HEK293 (cell line): ENCODE results near the gene RAD52.
A peak's percentile ranks its signal among the peaks of the same experiment; 100 is the strongest.

Source experiments
- GLI4 ChIP-seq: fragments of 450-650 bp; formaldehyde crosslinking; IDR thresholded peaks from 2 replicates; pipeline ENCODE4 v1.5.1; 2016; ENCODE audit warnings: missing biosample characterization, missing genetic modification characterization
- IKZF3 ChIP-seq: fragments of 450-650 bp; IDR thresholded peaks from 2 replicates; pipeline ENCODE4 v1.5.0; 2018; ENCODE audit warnings: missing biosample characterization, mild to moderate bottlenecking, missing genetic modification characterization, moderate library complexity
- KLF16 ChIP-seq: fragments of 450-650 bp; formaldehyde crosslinking; IDR thresholded peaks from 2 replicates; pipeline ENCODE4 v1.5.1; 2017; ENCODE audit warnings: missing biosample characterization, missing genetic modification characterization
- TRIM28 ChIP-seq: IDR thresholded peaks from 2 replicates; pipeline ENCODE4 v1.6.1; 2011; ENCODE audit warnings: low read length, control low read depth, borderline replicate concordance
- ZFHX2 ChIP-seq: fragments of 450-650 bp; formaldehyde crosslinking; conservative IDR thresholded peaks from 2 replicates; pipeline ENCODE4 v1.5.1; 2016; ENCODE audit warnings: missing biosample characterization, missing genetic modification characterization
- ZFP3 ChIP-seq: fragments of 450-650 bp; formaldehyde crosslinking; IDR thresholded peaks from 2 replicates; pipeline ENCODE4 v1.5.1; 2016; ENCODE audit warnings: low read depth, missing biosample characterization, missing genetic modification characterization
- ZFP37 ChIP-seq: fragments of 450-650 bp; formaldehyde crosslinking; IDR thresholded peaks from 2 replicates; pipeline ENCODE4 v1.5.1; 2016; ENCODE audit warnings: missing biosample characterization, missing genetic modification characterization
- ZFP69B ChIP-seq: fragments of 450-650 bp; formaldehyde crosslinking; IDR thresholded peaks from 2 replicates; pipeline ENCODE4 v1.5.1; 2016; ENCODE audit warnings: missing biosample characterization, missing genetic modification characterization
- ZNF146 ChIP-seq: fragments of 450-650 bp; formaldehyde crosslinking; IDR thresholded peaks from 2 replicates; pipeline ENCODE4 v1.5.1; 2016; ENCODE audit warnings: missing biosample characterization, missing genetic modification characterization
- ZNF155 ChIP-seq: fragments of 450-650 bp; formaldehyde crosslinking; IDR thresholded peaks from 2 replicates; pipeline ENCODE4 v1.5.1; 2016; ENCODE audit warnings: missing biosample characterization, missing genetic modification characterization
- ZNF157 ChIP-seq: fragments of 450-650 bp; formaldehyde crosslinking; IDR thresholded peaks from 2 replicates; pipeline ENCODE4 v1.5.1; 2016; ENCODE audit warnings: missing biosample characterization, missing genetic modification characterization
- ZNF19 ChIP-seq: fragments of 450-650 bp; formaldehyde crosslinking; IDR thresholded peaks from 2 replicates; pipeline ENCODE4; 2016; ENCODE audit warnings: missing biosample characterization, missing genetic modification characterization, low read depth
- ZNF214 ChIP-seq: fragments of 450-650 bp; formaldehyde crosslinking; IDR thresholded peaks from 2 replicates; pipeline ENCODE4 v1.5.1; 2017; ENCODE audit warnings: missing biosample characterization, mild to moderate bottlenecking, missing genetic modification characterization, borderline replicate concordance
- ZNF23 ChIP-seq: fragments of 450-650 bp; formaldehyde crosslinking; IDR thresholded peaks from 2 replicates; pipeline ENCODE4 v1.5.1; 2016; ENCODE audit warnings: missing biosample characterization, missing genetic modification characterization, borderline replicate concordance
- ZNF248 ChIP-seq: fragments of 450-650 bp; formaldehyde crosslinking; IDR thresholded peaks from 2 replicates; pipeline ENCODE4 v1.5.1; 2017; ENCODE audit warnings: missing biosample characterization, missing genetic modification characterization
- ZNF302 ChIP-seq: fragments of 450-650 bp; formaldehyde crosslinking; IDR thresholded peaks from 2 replicates; pipeline ENCODE4 v1.5.1; 2016; ENCODE audit warnings: missing biosample characterization, missing genetic modification characterization, low read depth
- ZNF391 ChIP-seq: fragments of 450-650 bp; formaldehyde crosslinking; IDR thresholded peaks from 2 replicates; pipeline ENCODE4 v1.5.1; 2016; ENCODE audit warnings: low read depth, missing biosample characterization, missing genetic modification characterization, borderline replicate concordance
- ZNF426 ChIP-seq: fragments of 450-650 bp; formaldehyde crosslinking; IDR thresholded peaks from 2 replicates; pipeline ENCODE4 v1.5.1; 2017; ENCODE audit warnings: missing biosample characterization, missing genetic modification characterization, mild to moderate bottlenecking, inconsistent platforms, moderate library complexity
- ZNF596 ChIP-seq: fragments of 450-650 bp; IDR thresholded peaks from 2 replicates; pipeline ENCODE4 v1.5.0; 2018; ENCODE audit warnings: missing biosample characterization, mild to moderate bottlenecking, missing genetic modification characterization, moderate library complexity
- ZNF701 ChIP-seq: fragments of 450-650 bp; formaldehyde crosslinking; IDR thresholded peaks from 2 replicates; pipeline ENCODE4 v1.5.1; 2016; ENCODE audit warnings: missing biosample characterization, missing genetic modification characterization
- ZNF747 ChIP-seq: fragments of 450-650 bp; formaldehyde crosslinking; IDR thresholded peaks from 2 replicates; pipeline ENCODE4 v1.5.1; 2016; ENCODE audit warnings: missing biosample characterization, missing genetic modification characterization
- ZSCAN16 ChIP-seq: fragments of 450-650 bp; formaldehyde crosslinking; IDR thresholded peaks from 2 replicates; pipeline ENCODE4 v1.5.1; 2016; ENCODE audit warnings: missing biosample characterization, missing genetic modification characterization
- ZSCAN23 ChIP-seq: fragments of 450-650 bp; formaldehyde crosslinking; IDR thresholded peaks from 2 replicates; pipeline ENCODE4 v1.5.1; 2016; ENCODE audit warnings: missing biosample characterization, missing genetic modification characterization
- TF ChIP-seq, protein P1 (sequence below): fragments of 450-650 bp; formaldehyde crosslinking; IDR thresholded peaks from 2 replicates; pipeline ENCODE4 v1.5.1; 2016; ENCODE audit warnings: missing biosample characterization, missing genetic modification characterization
- TF ChIP-seq, protein P2 (sequence below): fragments of 450-650 bp; formaldehyde crosslinking; IDR thresholded peaks from 2 replicates; pipeline ENCODE4 v1.5.1; 2016; ENCODE audit warnings: missing biosample characterization, missing genetic modification characterization, low read depth
- TF ChIP-seq, protein P3 (sequence below): fragments of 450-650 bp; formaldehyde crosslinking; IDR thresholded peaks from 2 replicates; pipeline ENCODE4 v1.5.1; 2016; ENCODE audit warnings: missing biosample characterization, missing genetic modification characterization
- TF ChIP-seq, protein P4 (sequence below): fragments of 450-650 bp; formaldehyde crosslinking; IDR thresholded peaks from 2 replicates; pipeline ENCODE4 v1.5.1; 2016; ENCODE audit warnings: missing biosample characterization, missing genetic modification characterization, borderline replicate concordance
- TF ChIP-seq, protein P5 (sequence below): fragments of 450-650 bp; formaldehyde crosslinking; IDR thresholded peaks from 2 replicates; pipeline ENCODE4 v1.5.1; 2016; ENCODE audit warnings: missing biosample characterization, missing genetic modification characterization
- TF ChIP-seq, protein P6 (sequence below): fragments of 450-650 bp; formaldehyde crosslinking; IDR thresholded peaks from 2 replicates; pipeline ENCODE4 v1.5.1; 2016; ENCODE audit warnings: missing biosample characterization, missing genetic modification characterization

Gene RAD52

DNA sequence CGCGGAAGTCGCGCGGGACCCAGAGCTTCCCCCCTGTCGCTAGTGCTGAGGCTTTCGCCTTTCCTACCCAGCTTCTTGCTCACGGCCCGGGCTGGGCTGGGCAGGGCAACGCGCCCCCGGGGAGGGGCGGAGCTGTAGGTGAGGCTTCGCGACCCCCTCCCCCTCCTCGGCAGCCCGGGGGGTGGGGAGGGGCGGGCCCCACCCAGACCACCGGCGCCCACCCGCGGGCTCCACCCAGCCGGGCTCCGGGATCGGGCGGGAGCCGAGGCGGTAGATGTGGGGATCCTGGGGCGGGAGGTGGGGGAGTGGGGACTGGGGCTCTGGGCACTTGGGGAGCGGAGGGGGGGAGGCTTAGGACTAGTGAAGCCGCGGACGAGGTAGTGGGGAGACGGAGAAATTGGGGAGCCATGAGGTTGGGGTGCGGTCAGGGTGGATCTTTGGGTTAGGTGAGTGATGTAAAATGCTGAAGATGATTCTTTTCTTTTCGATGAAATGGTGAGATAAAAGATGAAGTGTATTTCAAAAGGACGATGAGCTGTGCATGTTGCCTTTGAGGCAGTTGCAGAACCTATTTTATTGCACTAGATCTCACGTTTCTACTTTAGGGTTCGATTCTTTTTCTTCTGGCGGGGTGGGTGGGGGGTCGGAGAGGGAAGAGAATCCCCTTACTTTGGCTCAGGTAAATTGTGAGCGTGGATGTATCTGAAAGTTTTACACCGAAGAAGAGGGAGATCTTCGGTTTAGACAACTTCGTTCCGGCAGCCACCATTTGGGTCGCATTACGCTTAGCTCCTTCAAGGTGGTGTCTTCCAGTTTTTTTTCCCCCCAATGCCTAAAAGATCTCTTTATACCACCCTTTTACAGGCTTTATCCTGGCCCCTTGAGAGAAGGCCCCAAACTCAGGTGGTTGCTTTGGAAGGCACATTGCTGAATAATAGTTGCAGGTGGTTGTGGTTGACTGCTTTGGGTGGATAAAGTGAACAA lies 42.1 kb upstream of the RAD52 start (continued):
- peak; percentile 38; the same call in 1 of the 2 replicates for TF ChIP-seq KLF16 (tag by site-specific recombination)
- TF ChIP-seq ZNF19 (tag by site-specific recombination), result no peak
- no peak for TF ChIP-seq GLI4 (tag by site-specific recombination)
- no peak for TF ChIP-seq ZNF747
- TF ChIP-seq ZNF214 (tag by site-specific recombination), result no peak
- TF ChIP-seq ZNF391 (tag by site-specific recombination), result no peak
- TF ChIP-seq ZNF157, result no peak
- TF ChIP-seq ZNF248, result no peak
- TF ChIP-seq ZFP37 (tag by site-specific recombination), result no peak
- TF ChIP-seq, protein P1, sequence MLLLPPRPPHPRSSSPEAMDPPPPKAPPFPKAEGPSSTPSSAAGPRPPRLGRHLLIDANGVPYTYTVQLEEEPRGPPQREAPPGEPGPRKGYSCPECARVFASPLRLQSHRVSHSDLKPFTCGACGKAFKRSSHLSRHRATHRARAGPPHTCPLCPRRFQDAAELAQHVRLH (tag by site-specific recombination), result no peak
- TF ChIP-seq ZNF23 (tag by site-specific recombination), result no peak
- no peak for TF ChIP-seq ZFP3
- no peak for TF ChIP-seq IKZF3
- TF ChIP-seq ZSCAN23 (tag by site-specific recombination), result no peak
- no peak for TF ChIP-seq ZNF146 (tag by site-specific recombination)
- no peak for TF ChIP-seq ZNF426 (tag by site-specific recombination)
- no peak for TF ChIP-seq ZNF596 (tag by site-specific recombination)
- no peak for TF ChIP-seq ZNF155 (tag by site-specific recombination)
- TF ChIP-seq, protein P2, sequence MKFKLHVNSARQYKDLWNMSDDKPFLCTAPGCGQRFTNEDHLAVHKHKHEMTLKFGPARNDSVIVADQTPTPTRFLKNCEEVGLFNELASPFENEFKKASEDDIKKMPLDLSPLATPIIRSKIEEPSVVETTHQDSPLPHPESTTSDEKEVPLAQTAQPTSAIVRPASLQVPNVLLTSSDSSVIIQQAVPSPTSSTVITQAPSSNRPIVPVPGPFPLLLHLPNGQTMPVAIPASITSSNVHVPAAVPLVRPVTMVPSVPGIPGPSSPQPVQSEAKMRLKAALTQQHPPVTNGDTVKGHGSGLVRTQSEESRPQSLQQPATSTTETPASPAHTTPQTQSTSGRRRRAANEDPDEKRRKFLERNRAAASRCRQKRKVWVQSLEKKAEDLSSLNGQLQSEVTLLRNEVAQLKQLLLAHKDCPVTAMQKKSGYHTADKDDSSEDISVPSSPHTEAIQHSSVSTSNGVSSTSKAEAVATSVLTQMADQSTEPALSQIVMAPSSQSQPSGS (tag by site-specific recombination), result no peak
- TF ChIP-seq ZNF302 (tag by site-specific recombination), result no peak
- TF ChIP-seq, protein P3, sequence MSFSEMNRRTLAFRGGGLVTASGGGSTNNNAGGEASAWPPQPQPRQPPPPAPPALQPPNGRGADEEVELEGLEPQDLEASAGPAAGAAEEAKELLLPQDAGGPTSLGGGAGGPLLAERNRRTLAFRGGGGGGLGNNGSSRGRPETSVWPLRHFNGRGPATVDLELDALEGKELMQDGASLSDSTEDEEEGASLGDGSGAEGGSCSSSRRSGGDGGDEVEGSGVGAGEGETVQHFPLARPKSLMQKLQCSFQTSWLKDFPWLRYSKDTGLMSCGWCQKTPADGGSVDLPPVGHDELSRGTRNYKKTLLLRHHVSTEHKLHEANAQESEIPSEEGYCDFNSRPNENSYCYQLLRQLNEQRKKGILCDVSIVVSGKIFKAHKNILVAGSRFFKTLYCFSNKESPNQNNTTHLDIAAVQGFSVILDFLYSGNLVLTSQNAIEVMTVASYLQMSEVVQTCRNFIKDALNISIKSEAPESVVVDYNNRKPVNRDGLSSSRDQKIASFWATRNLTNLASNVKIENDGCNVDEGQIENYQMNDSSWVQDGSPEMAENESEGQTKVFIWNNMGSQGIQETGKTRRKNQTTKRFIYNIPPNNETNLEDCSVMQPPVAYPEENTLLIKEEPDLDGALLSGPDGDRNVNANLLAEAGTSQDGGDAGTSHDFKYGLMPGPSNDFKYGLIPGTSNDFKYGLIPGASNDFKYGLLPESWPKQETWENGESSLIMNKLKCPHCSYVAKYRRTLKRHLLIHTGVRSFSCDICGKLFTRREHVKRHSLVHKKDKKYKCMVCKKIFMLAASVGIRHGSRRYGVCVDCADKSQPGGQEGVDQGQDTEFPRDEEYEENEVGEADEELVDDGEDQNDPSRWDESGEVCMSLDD (tag by site-specific recombination), result peak; percentile 96
- peak; percentile 26 for TF ChIP-seq ZFP69B (tag by site-specific recombination)
- TF ChIP-seq, protein P4, sequence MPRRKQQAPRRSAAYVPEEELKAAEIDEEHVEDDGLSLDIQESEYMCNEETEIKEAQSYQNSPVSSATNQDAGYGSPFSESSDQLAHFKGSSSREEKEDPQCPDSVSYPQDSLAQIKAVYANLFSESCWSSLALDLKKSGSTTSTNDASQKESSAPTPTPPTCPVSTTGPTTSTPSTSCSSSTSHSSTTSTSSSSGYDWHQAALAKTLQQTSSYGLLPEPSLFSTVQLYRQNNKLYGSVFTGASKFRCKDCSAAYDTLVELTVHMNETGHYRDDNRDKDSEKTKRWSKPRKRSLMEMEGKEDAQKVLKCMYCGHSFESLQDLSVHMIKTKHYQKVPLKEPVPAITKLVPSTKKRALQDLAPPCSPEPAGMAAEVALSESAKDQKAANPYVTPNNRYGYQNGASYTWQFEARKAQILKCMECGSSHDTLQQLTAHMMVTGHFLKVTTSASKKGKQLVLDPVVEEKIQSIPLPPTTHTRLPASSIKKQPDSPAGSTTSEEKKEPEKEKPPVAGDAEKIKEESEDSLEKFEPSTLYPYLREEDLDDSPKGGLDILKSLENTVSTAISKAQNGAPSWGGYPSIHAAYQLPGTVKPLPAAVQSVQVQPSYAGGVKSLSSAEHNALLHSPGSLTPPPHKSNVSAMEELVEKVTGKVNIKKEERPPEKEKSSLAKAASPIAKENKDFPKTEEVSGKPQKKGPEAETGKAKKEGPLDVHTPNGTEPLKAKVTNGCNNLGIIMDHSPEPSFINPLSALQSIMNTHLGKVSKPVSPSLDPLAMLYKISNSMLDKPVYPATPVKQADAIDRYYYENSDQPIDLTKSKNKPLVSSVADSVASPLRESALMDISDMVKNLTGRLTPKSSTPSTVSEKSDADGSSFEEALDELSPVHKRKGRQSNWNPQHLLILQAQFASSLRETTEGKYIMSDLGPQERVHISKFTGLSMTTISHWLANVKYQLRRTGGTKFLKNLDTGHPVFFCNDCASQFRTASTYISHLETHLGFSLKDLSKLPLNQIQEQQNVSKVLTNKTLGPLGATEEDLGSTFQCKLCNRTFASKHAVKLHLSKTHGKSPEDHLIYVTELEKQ, result no peak
- TF ChIP-seq, protein P5, sequence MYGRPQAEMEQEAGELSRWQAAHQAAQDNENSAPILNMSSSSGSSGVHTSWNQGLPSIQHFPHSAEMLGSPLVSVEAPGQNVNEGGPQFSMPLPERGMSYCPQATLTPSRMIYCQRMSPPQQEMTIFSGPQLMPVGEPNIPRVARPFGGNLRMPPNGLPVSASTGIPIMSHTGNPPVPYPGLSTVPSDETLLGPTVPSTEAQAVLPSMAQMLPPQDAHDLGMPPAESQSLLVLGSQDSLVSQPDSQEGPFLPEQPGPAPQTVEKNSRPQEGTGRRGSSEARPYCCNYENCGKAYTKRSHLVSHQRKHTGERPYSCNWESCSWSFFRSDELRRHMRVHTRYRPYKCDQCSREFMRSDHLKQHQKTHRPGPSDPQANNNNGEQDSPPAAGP (tag by site-specific recombination), result 0 out of 2 replicates have a peak, but pooled peaks have one; percentile 58
- TF ChIP-seq ZFHX2 (tag by site-specific recombination), result no peak; the same call in 1 of the 2 replicates
- TF ChIP-seq ZSCAN16 (tag by site-specific recombination), result no peak
- TF ChIP-seq TRIM28, result no peak
- TF ChIP-seq, protein P6, sequence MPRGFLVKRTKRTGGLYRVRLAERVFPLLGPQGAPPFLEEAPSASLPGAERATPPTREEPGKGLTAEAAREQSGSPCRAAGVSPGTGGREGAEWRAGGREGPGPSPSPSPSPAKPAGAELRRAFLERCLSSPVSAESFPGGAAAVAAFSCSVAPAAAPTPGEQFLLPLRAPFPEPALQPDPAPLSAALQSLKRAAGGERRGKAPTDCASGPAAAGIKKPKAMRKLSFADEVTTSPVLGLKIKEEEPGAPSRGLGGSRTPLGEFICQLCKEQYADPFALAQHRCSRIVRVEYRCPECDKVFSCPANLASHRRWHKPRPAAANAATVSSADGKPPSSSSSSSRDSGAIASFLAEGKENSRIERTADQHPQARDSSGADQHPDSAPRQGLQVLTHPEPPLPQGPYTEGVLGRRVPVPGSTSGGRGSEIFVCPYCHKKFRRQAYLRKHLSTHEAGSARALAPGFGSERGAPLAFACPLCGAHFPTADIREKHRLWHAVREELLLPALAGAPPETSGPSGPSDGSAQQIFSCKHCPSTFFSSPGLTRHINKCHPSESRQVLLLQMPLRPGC (tag by site-specific recombination), result no peak; the same call in 1 of the 2 replicates
- TF ChIP-seq ZNF701 (tag by site-specific recombination), result no peak
